ENCODE results near the gene PDE4DIP.
"Not testable (repeated sequence)": the region's sequence is repeated elsewhere in the genome, so short reads cannot be mapped to it uniquely, and the experiment has no call there.

Gene PDE4DIP

DNA sequence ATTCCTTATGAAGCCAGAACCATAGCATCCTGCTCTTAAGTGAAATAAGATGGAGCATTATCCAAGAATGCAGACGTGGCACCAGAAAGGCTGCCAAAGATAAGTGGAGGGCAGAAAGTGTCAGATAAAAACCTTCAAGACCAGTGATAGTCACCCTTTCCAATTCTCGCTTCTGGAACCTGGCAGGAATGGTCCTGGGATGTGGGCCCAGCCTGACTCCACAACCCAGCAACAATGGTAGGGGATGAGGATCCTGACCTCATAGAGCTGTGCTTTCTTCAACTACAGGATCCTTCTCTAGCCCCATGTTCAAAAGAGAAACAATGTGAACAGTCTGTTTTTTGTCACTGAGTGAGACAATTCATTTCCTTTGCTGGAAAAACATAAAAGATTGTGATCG is 145.2 kb downstream of the PDE4DIP start:
- not testable (repeated sequence) for DNase-seq

DNA sequence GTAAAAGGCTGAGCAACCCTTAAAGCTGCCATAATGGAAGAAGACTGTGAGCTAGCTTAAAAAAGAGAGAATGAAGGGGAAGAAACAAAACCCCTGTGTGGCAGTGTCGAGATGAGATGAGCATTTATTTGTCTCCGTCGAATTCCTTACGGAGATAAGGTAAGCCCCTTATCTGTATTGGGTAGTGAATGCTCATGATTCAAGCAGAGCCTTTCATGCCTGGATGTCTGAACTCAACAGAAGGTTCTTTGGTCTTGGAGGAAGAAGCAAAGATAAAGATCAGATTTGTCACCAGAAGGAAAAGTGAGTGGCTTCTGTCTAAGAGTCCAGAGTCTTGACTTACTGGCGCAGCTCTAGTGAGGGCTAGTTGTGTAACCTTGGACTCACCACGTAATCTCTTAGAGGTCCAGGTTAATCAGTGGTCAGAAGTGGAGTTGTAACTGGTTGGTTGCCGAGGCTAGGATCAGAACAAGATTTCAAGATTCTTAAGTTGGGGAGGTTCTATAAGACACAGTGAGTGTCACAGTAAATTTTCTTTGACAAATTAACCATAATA is 146.1 kb downstream of the PDE4DIP start:
- DNase-seq = not testable (repeated sequence)

DNA sequence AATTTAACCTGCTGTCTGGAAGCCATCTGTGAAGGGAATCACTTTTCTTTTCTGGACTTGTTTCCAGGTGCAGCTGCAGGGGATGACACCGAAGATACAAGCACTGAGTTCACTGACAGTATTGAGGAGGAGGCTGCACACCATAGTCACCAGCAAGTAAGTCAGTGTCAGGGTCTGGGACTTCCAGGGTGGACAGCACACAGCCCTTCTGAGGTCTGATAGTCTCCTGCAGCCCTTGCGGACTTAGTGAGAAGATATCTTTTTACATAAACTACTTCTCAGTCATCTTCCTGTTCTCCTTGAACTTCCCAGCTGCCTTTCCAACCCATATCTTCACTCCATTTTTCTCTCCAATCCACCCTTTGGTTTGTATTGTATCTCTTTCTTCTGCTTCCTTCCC is 147.6 kb downstream of the PDE4DIP start:
- not testable (repeated sequence) for DNase-seq

DNA sequence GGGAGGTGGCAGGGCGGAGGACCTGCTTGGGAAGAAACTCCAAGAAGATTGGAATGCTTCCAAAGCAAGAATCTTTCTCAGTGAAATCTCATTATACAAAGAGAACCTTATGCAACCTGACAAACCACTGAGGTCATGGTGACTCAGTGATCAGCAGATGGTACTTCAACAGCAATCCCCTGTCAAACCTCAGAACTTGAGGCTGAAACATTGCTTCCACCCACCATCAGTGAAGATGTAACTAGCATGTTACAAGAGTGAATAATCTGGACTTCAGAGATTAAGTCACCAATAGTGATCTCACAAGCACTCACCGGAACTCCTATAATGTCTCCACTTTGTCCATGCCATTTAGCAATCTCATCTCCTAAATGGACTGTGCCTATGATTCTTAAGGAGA is 148.1 kb downstream of the PDE4DIP start:
- not testable (repeated sequence) for DNase-seq

DNA sequence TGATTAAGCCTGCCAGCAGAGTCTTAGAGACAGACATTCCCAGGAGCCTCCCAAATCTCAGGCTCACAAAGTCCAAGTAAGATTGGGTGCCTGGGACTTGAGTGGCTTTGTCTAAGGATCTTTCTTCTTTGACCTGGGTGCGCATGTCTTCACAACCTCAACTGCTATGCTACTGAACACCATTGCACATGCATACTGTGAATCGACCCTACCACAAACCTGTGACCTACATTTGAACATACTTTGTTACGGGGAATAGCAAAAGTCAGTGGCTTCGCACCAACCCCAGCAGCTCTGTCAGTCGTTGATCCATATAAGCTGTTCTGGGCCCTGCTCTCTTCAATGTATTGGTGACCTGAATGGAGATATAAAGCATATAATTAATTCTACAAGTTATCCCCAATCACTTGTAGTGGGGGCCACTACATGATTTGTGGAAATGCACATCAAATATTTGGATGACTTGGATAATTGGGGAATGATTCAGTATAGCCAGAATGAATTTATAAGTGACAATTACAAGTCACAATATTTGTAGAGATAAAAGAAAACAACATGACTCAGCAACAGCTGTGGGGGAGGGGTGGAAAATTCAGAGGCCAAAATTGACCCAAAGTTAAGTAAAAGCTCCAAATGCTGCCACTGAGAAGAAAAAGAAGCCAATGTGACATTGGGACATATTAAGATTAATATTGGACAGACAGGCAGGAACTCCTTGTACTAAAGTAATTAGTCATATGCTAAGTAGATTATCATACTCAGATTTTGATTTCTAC is 152.4 kb downstream of the PDE4DIP start:
- DNase-seq = not testable (repeated sequence)

DNA sequence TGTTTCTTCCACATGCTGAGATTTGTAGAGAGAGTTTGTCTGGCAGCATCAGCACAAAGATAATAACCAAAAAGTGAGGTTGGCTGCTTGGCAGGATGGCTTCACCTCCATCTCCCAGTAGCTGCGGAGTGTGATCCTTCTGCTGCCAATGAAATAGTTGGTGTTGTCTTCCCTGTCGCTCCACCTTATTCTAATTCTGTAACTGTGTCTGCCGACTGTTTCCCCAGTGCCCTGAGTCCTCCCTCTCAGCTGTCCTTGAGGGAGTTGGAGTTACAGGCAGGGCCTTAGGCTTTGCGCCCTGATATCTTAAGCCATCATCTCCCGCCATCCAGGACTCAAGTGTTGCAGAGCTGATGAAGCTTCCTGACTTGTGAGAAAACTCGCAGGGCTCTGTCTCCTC is 153.2 kb downstream of the PDE4DIP start:
- DNase-seq = not testable (repeated sequence)

DNA sequence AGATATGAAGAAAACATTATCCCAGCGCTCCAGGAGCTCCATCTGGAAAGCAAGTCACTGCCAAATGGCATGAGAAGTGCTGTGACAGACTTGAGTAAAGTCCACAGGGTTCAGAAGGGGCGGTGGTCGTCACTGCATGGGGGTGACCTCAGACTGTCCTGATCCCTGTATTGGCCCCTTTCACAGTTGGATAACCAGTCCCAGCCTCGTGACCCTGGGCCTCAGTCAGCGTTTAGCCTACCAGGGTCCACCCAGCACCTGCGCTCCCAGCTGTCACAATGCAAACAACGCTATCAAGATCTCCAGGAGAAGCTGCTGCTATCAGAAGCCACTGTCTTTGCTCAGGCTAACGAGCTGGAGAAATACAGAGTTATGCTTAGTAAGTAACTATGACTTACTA is 158.4 kb downstream of the PDE4DIP start:
- DNase-seq = not testable (repeated sequence)

DNA sequence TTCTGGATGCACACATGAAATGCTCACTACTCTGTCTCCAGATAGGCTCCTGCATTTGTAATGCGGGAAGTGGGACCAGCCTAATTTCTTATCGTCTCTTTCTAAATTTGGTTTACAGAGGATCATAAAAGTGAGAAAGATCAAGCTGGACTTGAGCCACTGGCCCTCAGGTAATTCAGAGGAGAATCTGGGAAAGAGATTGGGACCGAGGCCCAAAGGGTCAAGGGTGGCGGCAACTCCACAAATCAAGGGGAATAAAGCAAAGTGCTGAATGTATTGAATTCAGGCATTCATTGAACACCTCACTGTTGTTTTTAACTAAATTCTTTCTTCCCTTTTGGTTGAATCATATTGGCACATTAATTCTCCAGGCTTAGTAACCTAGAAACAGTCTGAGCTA is 164.1 kb downstream of the PDE4DIP start:
- not testable (repeated sequence) for DNase-seq

DNA sequence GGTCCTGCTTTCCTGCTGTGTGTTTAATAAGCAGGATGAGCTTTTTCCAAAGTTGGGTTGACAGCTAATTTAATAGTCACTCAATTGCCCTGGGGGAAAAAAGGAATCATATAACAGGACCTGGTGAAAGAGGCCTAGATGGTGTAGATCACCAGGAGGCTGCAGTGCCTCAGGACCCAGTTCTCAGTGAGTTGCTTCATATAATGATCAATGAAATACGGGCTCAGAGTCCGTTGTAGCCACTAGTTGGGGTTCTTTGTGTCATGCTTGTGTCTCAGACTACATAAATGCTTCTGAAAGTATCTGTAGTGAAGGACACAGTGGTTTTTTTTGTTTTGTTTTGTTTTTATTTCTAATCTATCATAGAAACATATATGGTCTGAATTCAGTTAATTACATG is 164.5 kb downstream of the PDE4DIP start:
- DNase-seq = not testable (repeated sequence)

DNA sequence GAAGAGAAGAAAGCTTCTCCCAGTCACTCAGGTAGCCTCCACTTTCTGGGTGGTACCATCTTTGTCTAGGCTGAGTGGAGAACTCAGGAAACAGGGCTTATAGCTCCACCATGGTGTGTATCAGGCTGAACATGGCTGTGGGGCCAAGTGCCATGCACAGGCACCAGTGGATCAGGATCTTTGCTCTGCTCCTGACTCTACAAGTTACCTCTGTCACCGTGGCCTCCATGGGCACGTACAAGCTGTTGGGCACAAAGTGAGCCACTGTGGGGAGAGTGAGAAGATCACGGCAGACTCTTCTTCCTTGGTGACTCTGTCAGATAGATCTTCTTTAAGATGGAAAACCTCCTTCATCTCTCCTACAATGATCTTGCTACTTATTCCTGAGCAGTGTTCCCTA is 165.5 kb downstream of the PDE4DIP start:
- DNase-seq = not testable (repeated sequence)

DNA sequence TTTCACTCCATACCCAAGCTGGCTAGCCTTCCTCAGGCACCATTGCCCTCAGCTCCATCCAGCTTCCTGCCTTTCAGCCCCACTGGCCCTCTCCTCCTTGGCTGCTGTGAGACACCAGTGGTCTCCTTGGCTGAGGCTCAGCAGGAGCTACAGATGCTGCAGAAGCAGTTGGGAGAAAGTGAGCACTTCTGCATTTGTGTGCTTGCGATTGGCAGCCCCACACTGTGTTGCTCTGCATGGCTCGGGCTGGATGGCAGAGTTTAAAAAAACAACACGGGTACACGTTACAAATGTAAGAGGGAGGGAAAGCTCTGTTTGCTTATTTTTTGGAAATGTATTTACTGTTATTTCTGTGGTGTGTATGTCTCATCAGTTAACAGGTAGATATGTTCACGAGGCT is 168.4 kb downstream of the PDE4DIP start:
- DNase-seq = not testable (repeated sequence)

DNA sequence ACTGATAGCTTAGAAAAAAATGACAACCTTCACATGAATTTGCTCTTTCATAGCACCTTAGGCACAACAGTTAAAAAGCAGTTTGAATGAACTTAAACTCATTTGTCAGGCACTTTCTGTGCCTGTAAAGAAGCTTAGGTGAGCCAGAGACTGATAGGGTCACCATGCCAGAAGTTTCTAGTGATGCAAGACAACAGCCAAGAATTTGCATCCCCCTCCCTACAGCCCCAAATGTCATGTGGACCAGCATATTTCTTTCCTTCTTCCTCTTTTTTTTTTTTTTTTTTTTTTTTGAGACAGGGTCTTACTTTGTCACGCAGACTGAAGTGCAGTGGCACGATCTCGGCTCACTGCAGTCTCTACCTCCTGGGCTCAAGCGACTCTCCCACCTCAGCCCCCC is 169.3 kb downstream of the PDE4DIP start:
- not testable (repeated sequence) for DNase-seq

DNA sequence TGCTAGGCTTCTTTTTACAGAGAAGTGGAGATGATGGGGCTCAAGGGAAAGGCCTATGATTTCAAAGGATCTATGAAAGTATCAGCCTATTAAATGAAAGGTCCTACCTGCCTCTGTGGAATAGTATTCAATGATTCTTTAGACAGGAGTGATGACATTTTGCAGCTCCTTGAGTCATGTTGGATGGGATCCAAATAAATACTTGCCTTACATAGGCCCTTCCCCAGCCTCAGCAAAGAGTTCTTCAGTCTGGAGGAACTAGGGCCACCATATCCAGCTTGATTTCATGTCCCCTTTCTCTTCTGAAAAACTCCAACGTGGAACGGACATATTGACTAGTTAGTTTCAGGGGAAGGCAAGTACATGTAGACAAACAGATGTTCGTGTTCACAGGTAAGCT is 171.3 kb downstream of the PDE4DIP start:
- DNase-seq = not testable (repeated sequence)

DNA sequence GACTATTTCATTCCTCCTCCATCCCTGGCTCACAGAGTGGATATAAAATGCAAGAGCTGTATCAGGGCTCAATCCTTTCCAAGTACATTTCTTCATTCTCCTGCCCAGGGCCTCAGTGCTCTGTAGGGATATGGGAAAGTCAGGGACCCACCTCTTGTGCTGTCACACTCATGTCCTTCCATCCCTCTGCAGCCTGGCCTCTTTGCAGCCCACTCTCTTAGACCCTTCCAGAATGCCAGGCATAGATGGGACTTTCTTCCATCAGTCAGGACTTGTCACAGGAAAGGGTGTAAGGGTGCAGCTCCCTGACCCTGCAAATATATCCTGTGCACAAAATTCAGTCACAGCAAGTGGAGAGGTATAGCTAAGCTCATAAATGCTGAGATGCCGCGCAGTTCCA is 172.4 kb downstream of the PDE4DIP start:
- not testable (repeated sequence) for DNase-seq

DNA sequence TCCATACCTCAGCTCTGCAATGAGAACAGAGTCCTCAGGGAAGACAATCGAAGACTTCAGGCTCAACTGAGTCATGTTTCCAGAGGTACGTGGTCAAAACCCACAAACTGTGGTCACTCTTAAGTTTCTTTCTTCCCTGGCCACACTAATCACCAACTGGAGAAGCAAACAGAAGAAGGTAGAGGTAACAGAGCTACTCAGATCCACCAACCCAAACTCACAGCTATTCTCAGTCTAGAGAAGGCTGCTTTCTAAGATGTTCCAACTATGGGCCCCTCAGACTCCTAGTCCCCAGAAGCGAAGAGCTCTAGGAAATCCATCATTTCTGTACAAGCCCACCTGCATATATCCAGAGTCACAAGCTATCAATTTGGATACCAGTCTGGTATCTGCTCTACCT is 174.3 kb downstream of the PDE4DIP start:
- not testable (repeated sequence) for DNase-seq

DNA sequence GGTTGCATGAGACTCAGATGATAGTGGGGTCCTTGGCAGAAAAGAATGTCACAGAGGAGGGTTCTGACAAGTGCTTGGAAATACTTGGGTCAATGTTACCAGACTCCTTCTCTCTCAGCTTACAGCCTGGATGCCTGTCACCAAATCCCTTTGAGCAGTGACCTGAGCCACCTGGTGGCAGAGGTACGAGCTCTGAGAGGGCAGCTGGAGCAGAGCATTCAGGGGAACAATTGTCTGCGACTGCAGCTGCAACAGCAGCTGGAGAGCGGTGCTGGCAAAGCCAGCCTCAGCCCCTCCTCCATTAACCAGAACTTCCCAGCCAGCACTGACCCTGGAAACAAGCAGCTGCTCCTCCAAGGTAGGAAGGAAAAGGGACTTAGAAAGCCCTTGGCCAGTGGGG is 180.1 kb downstream of the PDE4DIP start:
- DNase-seq = not testable (repeated sequence)

DNA sequence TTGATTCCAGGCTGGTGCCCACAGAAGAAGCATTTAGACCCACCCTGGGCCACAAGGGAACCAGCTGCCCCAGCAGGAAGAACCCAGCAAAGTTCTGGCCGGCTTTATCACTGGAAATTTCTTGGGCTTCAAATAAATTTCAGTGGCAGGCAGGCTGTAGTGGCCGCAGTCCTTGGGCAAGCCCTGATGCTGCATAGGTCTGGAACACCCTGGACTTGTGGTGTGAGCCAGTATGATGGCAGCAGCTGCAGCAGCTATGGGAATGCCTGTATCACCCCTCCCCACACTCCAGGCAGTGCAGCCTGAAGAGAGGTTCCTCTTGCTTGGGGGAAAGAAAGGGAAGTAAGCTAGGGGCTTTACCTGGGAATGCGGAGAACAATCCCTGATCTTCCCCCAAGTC is 189.7 kb downstream of the PDE4DIP start:
- not testable (repeated sequence) for DNase-seq

DNA sequence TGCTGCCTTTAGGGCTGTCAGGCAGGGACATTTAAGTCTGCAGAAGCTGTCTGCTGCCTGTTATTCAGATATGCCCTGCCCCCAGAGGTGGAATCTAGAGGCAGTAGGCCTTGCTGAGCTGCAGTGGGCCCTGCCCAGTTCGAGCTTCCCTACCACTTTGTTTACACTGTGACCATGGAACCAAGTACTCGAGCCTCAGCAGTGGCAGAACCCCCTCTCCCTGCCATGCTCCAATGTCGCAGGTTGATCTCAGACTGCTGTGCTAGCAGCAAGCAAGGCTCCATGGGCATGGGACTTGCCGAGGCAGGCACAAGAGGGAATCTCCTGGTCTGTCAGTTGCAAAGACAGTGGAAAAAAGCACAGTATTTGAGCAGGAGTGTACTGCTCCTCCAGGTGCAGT is 198.8 kb downstream of the PDE4DIP start:
- DNase-seq = not testable (repeated sequence)

DNA sequence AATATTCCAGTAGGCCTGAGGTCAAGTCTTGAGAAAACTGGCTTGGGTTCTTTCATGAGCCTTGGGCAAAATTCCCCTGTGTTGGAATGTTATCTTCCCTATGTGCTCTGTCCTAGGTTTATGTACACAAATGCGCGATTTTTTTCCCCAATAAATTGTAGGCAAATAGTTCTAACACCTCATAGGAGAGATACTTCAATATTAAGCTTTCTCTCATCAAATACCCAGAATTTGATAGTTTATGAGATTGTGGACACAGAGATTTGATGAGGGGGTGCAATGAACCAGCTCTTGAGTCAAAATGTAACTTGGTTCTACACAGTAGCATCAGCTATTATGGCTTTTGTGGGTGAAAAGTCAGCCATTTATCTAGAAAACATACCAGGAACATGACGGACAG is 220.4 kb downstream of the PDE4DIP start:
- not testable (repeated sequence) for DNase-seq

DNA sequence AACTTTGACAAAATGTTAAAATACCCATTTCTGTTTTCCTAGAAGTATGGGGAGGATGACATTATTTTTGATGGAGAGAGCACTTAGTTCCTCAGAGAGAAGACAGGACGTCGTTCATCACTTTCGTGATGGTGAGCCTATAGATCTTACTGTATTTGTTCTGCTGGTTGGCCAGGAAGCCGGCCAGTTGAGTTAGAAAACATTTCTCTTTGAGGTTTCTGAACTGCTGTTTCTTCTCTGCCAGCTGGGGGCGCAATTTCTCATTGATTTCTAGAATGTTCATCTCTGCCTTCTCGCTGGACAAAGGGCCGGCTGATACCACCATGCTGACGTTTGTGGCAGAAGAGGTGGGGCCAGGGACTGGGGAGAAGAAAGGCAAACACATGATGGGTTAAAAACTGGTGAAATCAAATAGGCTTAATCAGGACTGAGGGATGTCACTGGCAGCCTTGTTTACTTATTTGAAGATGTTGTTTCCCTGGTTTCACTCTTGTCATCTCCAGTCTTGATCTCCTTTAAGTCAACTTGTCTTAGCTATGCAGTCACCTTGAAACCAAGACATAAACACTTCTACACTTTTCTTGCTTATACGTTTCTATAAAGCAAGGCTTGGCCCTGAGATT is 231.4 kb downstream of the PDE4DIP start:
- not testable (repeated sequence) for DNase-seq

Measured in CD4-positive, alpha-beta T cell treated with Interleukin-1 beta for 1 hour (primary cell).